ENCODE data around the gene CNNM2.

GRCh38 chr10:103083977-103084320 is 165.9 kb downstream of the CNNM2 start:
- no peak for TF ChIP-seq CTCF (IDR thresholded peaks at IDR 0.05; ENCODE audit: low read depth, low read length, poor library complexity, severe bottlenecking)
- TF ChIP-seq EZH2phosphoT487 (IDR thresholded peaks at IDR 0.05; ENCODE audit: borderline replicate concordance, low read length), result no peak
